ENCODE measurements around the gene FOXL2NB. TPM values are rescaled to one million over a fixed set of nuclear protein-coding genes. Genes with fewer than 3 reads are reported as not detected.

Gene FOXL2NB
- total RNA-seq, 4 donors from 2014 or later, result 1.3 to 22.7 (median 12.2) TPM

DNA sequence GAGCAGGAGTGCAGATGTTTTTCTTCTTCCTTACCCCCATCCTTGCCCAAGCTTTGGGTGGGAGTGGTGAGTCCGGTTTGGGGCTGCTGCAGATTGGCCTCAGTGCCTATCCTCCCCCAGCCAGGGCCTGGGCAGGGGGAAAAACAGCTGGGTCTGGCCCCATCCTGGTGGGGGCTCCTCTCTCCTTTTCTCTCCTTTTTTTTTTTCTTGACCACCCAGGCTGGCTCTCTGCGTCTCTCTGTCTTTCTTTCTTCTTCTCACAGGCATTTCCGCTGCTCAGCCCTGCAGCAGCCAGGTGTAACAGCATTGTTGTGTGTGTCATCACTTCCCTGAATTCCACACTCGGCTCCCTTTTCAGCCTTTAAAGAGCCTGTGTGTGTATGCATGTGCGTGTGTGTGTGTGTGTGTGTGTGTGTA lies 2.0 kb downstream of the FOXL2NB start:
- H3K9me3 ChIP-seq, result no peaks in the 10 kb centered on the region
- peaks cover 0 to 15% of the 10 kb centered on the region in 2 donors for H3K27me3 ChIP-seq
- TF ChIP-seq POLR2A (IDR thresholded peaks at IDR 0.05), result no peak
- TF ChIP-seq, protein P1, sequence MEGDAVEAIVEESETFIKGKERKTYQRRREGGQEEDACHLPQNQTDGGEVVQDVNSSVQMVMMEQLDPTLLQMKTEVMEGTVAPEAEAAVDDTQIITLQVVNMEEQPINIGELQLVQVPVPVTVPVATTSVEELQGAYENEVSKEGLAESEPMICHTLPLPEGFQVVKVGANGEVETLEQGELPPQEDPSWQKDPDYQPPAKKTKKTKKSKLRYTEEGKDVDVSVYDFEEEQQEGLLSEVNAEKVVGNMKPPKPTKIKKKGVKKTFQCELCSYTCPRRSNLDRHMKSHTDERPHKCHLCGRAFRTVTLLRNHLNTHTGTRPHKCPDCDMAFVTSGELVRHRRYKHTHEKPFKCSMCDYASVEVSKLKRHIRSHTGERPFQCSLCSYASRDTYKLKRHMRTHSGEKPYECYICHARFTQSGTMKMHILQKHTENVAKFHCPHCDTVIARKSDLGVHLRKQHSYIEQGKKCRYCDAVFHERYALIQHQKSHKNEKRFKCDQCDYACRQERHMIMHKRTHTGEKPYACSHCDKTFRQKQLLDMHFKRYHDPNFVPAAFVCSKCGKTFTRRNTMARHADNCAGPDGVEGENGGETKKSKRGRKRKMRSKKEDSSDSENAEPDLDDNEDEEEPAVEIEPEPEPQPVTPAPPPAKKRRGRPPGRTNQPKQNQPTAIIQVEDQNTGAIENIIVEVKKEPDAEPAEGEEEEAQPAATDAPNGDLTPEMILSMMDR (IDR thresholded peaks at IDR 0.05), result no peak
- H3K4me1 ChIP-seq, result peaks cover 0 to 18% of the 10 kb centered on the region in 2 donors
- no peak overlapping the region for H3K4me3 ChIP-seq
- intact Hi-C loops (cut with DNase I; ENCODE audit: low total_unique reads), result loop anchor here (10.0 kb wide), 1 partner anchor 376 kb away; no protein-coding TSS in a partner anchor
- no peaks in the 10 kb centered on the region for H3K36me3 ChIP-seq
- DNase-seq, result no peak
- no peak overlapping the region for H3K27ac ChIP-seq

GRCh38 chr3:138949445-138950005 lies 2.5 kb downstream of the FOXL2NB start:
- TF ChIP-seq, protein P1 (IDR thresholded peaks at IDR 0.05), result no peak
- no peak for TF ChIP-seq POLR2A (IDR thresholded peaks at IDR 0.05)
- Histone ChIP-seq H3K9me3 (no peaks in the 10 kb centered on the region), H3K4me1 (peaks cover 0 to 18% of the 10 kb centered on the region in 2 donors), H3K4me3 (peak overlapping the region; percentile 13 to 28), H3K27me3 (peaks cover 0 to 15% of the 10 kb centered on the region in 2 donors), H3K27ac (peak overlapping the region in 1 of 2 donors; percentile 39), H3K36me3 (no peaks in the 10 kb centered on the region)
- intact Hi-C loops (cut with DNase I; ENCODE audit: low total_unique reads), result loop anchor here (10.0 kb wide), 1 partner anchor 375 kb away; no protein-coding TSS in a partner anchor
- no peak for DNase-seq

GRCh38 chr3:138950006-138950644 lies 3.1 kb downstream of the FOXL2NB start:
- Histone ChIP-seq H3K27me3 (peaks cover 0 to 15% of the 10 kb centered on the region in 2 donors), H3K9me3 (no peaks in the 10 kb centered on the region), H3K4me1 (peaks cover 0 to 12% of the 10 kb centered on the region in 2 donors), H3K4me3 (peak overlapping the region; percentile 13 to 28), H3K36me3 (no peaks in the 10 kb centered on the region), H3K27ac (peak overlapping the region in 1 of 2 donors; percentile 39)
- TF ChIP-seq POLR2A (IDR thresholded peaks at IDR 0.05), result no peak
- TF ChIP-seq, protein P1 (IDR thresholded peaks at IDR 0.05), result no peak
- intact Hi-C loops (cut with DNase I; ENCODE audit: low total_unique reads), result no loop called here
- DNase-seq, result no peak

GRCh38 chr3:138950701-138951100 lies 3.7 kb downstream of the FOXL2NB start:
- H3K4me3 ChIP-seq, result no peak overlapping the region
- TF ChIP-seq, protein P1 (IDR thresholded peaks at IDR 0.05), result no peak
- TF ChIP-seq POLR2A (IDR thresholded peaks at IDR 0.05), result no peak
- H3K27ac ChIP-seq, result no peak overlapping the region
- H3K4me1 ChIP-seq, result peaks cover 0 to 8% of the 10 kb centered on the region in 2 donors
- H3K9me3 ChIP-seq, result no peaks in the 10 kb centered on the region
- intact Hi-C loops (cut with DNase I; ENCODE audit: low total_unique reads), result no loop called here
- peaks cover 0 to 15% of the 10 kb centered on the region in 2 donors for H3K27me3 ChIP-seq
- DNase-seq, result no peak
- H3K36me3 ChIP-seq, result no peaks in the 10 kb centered on the region

DNA sequence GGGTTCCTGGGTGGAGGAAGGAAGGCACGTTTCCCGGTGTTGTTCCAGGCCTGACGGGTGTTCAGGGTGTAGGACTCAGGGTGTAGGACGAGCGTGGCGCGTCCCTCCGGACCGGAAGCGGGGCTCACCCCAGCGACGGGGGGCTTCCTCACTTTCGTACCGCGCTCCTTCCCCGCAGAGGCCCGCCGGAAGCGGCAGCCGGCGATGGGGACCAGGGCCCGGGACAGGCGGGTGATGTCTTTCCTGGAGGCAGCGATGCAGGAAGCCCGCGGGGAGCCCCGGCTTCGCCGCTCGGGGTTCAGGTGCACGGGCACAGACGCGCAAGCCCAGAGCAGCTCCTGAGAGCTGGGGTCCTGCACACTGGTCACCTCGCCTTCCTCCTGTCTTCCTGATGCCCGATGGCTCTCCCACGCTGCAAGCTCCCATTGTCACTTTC lies 13.4 kb downstream of the FOXL2NB start:
- no peak for DNase-seq
- Histone ChIP-seq H3K27me3 (no peaks in the 10 kb centered on the region), H3K36me3 (no peaks in the 10 kb centered on the region), H3K27ac (no peak overlapping the region), H3K9me3 (peaks cover 0 to 6% of the 10 kb centered on the region in 2 donors), H3K4me3 (peak overlapping the region in 1 of 2 donors; percentile 9), H3K4me1 (no peaks in the 10 kb centered on the region)
- TF ChIP-seq, protein P1 (IDR thresholded peaks at IDR 0.05), result no peak
- no peak for TF ChIP-seq POLR2A (IDR thresholded peaks at IDR 0.05)
- intact Hi-C loops (cut with DNase I; ENCODE audit: low total_unique reads), result no loop called here

All from uterus (tissue), 4 donors.